ENCODE data around the gene ZNF892. TPM values are rescaled to one million over a fixed set of nuclear protein-coding genes. Genes with fewer than 3 reads are reported as not detected.
A peak's percentile ranks its signal among the peaks of the same experiment; 100 is the strongest.

Gene ZNF892
- total RNA-seq, 1 donor from 2014 or later: 6.7 TPM

GRCh38 chr2:95206096-95206495, 1.2 kb upstream of the ZNF892 start:
- Histone ChIP-seq H3K27me3 (ENCODE audit: control insufficient read depth, insufficient read depth, low read length) (no peaks in the 10 kb centered on the region), H3K36me3 (ENCODE audit: control insufficient read depth, insufficient read depth, low read length) (no peaks in the 10 kb centered on the region), H3K4me3 (ENCODE audit: low read depth, low read length) (peak overlapping the region; percentile 64)
- no peak for DNase-seq (ENCODE audit: low read depth)
- TF ChIP-seq CTCF (IDR thresholded peaks at IDR 0.05; ENCODE audit: insufficient read depth, low read length, poor library complexity, severe bottlenecking): no peak

GRCh38 chr2:95208106-95208505, 785 bp downstream of the ZNF892 start:
- no peak for TF ChIP-seq CTCF (IDR thresholded peaks at IDR 0.05; ENCODE audit: insufficient read depth, low read length, poor library complexity, severe bottlenecking)
- no peaks in the 10 kb centered on the region for H3K36me3 ChIP-seq (ENCODE audit: control insufficient read depth, insufficient read depth, low read length)
- peak overlapping the region; percentile 64 for H3K4me3 ChIP-seq (ENCODE audit: low read depth, low read length)
- H3K27me3 ChIP-seq (ENCODE audit: control insufficient read depth, insufficient read depth, low read length): no peaks in the 10 kb centered on the region
- no peak for DNase-seq (ENCODE audit: low read depth)

- TF ChIP-seq CTCF (IDR thresholded peaks at IDR 0.05; ENCODE audit: insufficient read depth, low read length, poor library complexity, severe bottlenecking): no peak
- no peaks in the 10 kb centered on the region for H3K27me3 ChIP-seq (ENCODE audit: control insufficient read depth, insufficient read depth, low read length)
- peaks cover 1% of the 10 kb centered on the region for H3K36me3 ChIP-seq (ENCODE audit: control insufficient read depth, insufficient read depth, low read length)
- no peak overlapping the region for H3K4me3 ChIP-seq (ENCODE audit: low read depth, low read length)
- no peak for DNase-seq (ENCODE audit: low read depth)
Observed at GRCh38 chr2:95215018-95215612, 7.8 kb downstream of the ZNF892 start.

GRCh38 chr2:95220449-95220848, 13.1 kb downstream of the ZNF892 start:
- H3K36me3 ChIP-seq (ENCODE audit: control insufficient read depth, insufficient read depth, low read length): peaks cover 1% of the 10 kb centered on the region

GRCh38 chr2:95225658-95226057, 18.3 kb downstream of the ZNF892 start:
- Histone ChIP-seq H3K36me3 (ENCODE audit: control insufficient read depth, insufficient read depth, low read length) (no peaks in the 10 kb centered on the region), H3K4me3 (ENCODE audit: low read depth, low read length) (no peak overlapping the region), H3K27me3 (ENCODE audit: control insufficient read depth, insufficient read depth, low read length) (no peaks in the 10 kb centered on the region)
- no peak for TF ChIP-seq CTCF (IDR thresholded peaks at IDR 0.05; ENCODE audit: insufficient read depth, low read length, poor library complexity, severe bottlenecking)
- no peak for DNase-seq (ENCODE audit: low read depth)

More at GRCh38 chr2:95220449-95220848, 13.1 kb downstream of the ZNF892 start:
- no peaks in the 10 kb centered on the region for H3K27me3 ChIP-seq (ENCODE audit: control insufficient read depth, insufficient read depth, low read length)
- H3K4me3 ChIP-seq (ENCODE audit: low read depth, low read length): no peak overlapping the region
- TF ChIP-seq CTCF (IDR thresholded peaks at IDR 0.05; ENCODE audit: insufficient read depth, low read length, poor library complexity, severe bottlenecking): no peak
- DNase-seq (ENCODE audit: low read depth): no peak

GRCh38 chr2:95231723-95232122, 24.4 kb downstream of the ZNF892 start:
- TF ChIP-seq CTCF (IDR thresholded peaks at IDR 0.05; ENCODE audit: insufficient read depth, low read length, poor library complexity, severe bottlenecking): peak; percentile 88

More at GRCh38 chr2:95231723-95232122, 24.4 kb downstream of the ZNF892 start:
- peak; percentile 54 for DNase-seq (ENCODE audit: low read depth)
- no peaks in the 10 kb centered on the region for H3K36me3 ChIP-seq (ENCODE audit: control insufficient read depth, insufficient read depth, low read length)
- no peaks in the 10 kb centered on the region for H3K27me3 ChIP-seq (ENCODE audit: control insufficient read depth, insufficient read depth, low read length)
- no peak overlapping the region for H3K4me3 ChIP-seq (ENCODE audit: low read depth, low read length)

Data from kidney epithelial cell (primary cell).